ENCODE data around the gene P4HA1. TPM values are rescaled to one million over a fixed set of nuclear protein-coding genes. Genes with fewer than 3 reads are reported as not detected.

P4HA1 gene
- total and polyA plus RNA-seq, 2 donors (not counting 3 experiments of a cell fraction or from before 2014, with no cell fraction given), result 14.3 to 29.1 TPM

DNA sequence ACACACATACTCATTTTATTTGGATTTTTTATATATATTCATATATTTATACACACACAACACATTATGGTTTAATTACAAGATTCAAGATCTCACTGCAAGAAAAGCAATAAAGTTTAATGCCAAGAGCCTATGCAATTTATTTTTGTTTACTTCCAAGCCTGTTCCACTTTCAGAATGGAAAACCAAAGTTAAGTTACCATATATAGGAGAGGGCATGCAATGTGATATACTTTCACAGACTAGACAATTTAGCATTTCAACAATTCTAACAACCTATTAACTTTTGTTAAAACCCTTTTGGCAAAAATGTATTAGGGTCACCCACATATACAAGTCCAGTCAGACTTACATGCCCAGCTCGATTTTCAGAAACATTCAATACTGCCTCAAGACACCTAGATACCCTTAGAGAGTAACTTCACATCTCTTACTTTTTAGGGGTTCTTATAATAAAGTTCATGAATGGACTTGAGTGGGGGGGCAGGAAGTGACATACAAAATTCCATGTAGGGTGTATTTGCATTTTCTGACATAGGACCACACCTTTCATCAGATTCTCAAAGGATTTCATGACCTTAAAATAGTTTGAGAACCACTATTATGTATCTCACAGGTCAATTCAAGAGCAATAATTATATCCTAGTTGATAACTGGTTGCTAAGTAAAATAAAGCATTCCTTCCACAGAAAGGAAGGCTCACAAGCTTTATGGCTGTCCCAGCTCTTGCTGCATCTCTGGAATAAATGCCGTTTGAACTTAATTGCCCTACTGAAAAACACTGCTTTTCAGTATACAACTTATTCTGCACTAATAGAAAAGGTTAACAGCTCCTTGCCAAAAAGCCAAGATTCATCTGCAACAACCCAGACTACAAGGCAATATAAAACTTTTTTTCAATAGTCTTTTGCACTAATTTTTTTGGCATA, 2.5 kb downstream of the P4HA1 start:
- Histone ChIP-seq H3K4me2 (ENCODE audit: insufficient read depth, low read length) (peak overlapping the region; percentile 99), H3K9ac (replicated peaks; ENCODE audit: extremely low read depth, insufficient read depth, low read length) (peak overlapping the region; percentile 94), H3K4me3 (replicated peaks in 1 of 3; ENCODE audit: insufficient read depth in 1 of 3, low read depth in 1 of 3, low read length in 3 of 3) (peak overlapping the region in 1 of 3 experiments; percentile 99), H3K27me3 (ENCODE audit: control insufficient read depth in 2 of 2, insufficient read depth in 2 of 2, low read length in 2 of 2) (no peaks in the 10 kb centered on the region), H3K4me1 (ENCODE audit: control insufficient read depth, extremely low read depth, insufficient read depth, low read length) (peaks cover 17% of the 10 kb centered on the region), H3K9me1 (replicated peaks; ENCODE audit: control insufficient read depth, extremely low read depth, insufficient read depth, low read length) (no peaks in the 10 kb centered on the region), H4K20me1 (replicated peaks; ENCODE audit: control insufficient read depth, extremely low read depth, insufficient read depth, low read length) (no peaks in the 10 kb centered on the region), H3K27ac (ENCODE audit: insufficient read depth, low read depth, low read length) (peak overlapping the region; percentile 73), H3K79me2 (ENCODE audit: control insufficient read depth, insufficient read depth, low read length) (peaks cover 33% of the 10 kb centered on the region), H2AFZ (ENCODE audit: low read depth, low read length) (no peak overlapping the region), H3K36me3 (ENCODE audit: control insufficient read depth in 2 of 2, extremely low read depth in 1 of 2, insufficient read depth in 2 of 2, low read length in 2 of 2) (no peaks in the 10 kb centered on the region), H3K9me3 (replicated peaks; ENCODE audit: control insufficient read depth, insufficient read depth, low read length) (no peaks in the 10 kb centered on the region)
- dilution Hi-C loops (cut with MboI; ENCODE audit: extremely low pct_ligation_motif_present, low sequenced_read_pairs) (no loop called here), intact Hi-C loops (cut with micrococcal nuclease) (no loop called here)
- POLR2A ChIA-PET, result interaction anchor here (2.2 kb wide), 1 partner anchor 17 kb away, joined by 13 read pairs; no protein-coding TSS in a partner anchor
- TF ChIP-seq MYC (IDR thresholded peaks at IDR 0.05; ENCODE audit: low read depth, low read length) (no peak), POLR2A (IDR thresholded peaks at IDR 0.05; ENCODE audit: low read depth, low read length) (no peak), POLR2AphosphoS5 (IDR thresholded peaks at IDR 0.05; ENCODE audit: insufficient read depth, low read depth, low read length) (no peak), MAX (IDR thresholded peaks at IDR 0.05; ENCODE audit: insufficient read depth, insufficient read length) (no peak)
- FAIRE-seq (no peak), DNase-seq (ENCODE audit: low read depth, low spot score) (peak; percentile 21)
- no TSS peak for BruUV-seq (replicated peaks)
- CTCF ChIA-PET, result interaction anchor here (1.5 to 4.4 kb wide), 7 partner anchors 10 to 77 kb away, joined by 3 to 27 read pairs (median 10); partner anchors contain the start of gene NUDT13

DNA sequence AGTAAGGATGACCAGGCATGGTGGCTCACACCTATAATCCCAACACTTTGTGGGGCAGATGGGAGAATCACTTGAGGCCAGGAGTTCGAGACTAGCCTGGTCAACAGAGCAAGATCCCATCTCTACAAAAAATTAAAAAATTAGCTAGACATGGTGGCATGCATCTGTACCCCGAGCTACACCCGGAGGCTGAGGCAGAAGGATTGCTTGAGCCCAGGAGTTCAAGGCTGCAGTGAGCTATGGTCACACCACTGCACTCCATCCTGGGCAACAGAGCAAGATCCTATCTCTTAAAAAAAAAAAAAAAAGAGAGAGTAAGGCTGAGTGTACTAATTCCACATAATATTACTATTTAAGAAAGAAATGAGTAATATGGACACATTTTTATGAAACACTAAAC, 3.8 kb downstream of the P4HA1 start:
- CTCF ChIA-PET, result interaction anchor here (4.4 kb wide), 1 partner anchor 32 kb away, joined by 27 read pairs; no protein-coding TSS in a partner anchor
- DNase-seq (ENCODE audit: low read depth, low spot score), result no peak
- no peaks in the 10 kb centered on the region for H3K36me3 ChIP-seq (ENCODE audit: control insufficient read depth in 2 of 2, extremely low read depth in 1 of 2, insufficient read depth in 2 of 2, low read length in 2 of 2)
- H3K4me1 ChIP-seq (ENCODE audit: control insufficient read depth, extremely low read depth, insufficient read depth, low read length), result peaks cover 17% of the 10 kb centered on the region
- no peak overlapping the region for H3K4me3 ChIP-seq (replicated peaks in 1 of 3; ENCODE audit: insufficient read depth in 1 of 3, low read depth in 1 of 3, low read length in 3 of 3)
- TF ChIP-seq GATA2 (IDR thresholded peaks at IDR 0.05; ENCODE audit: insufficient read depth, insufficient read length, low read depth, low read length) (no peak), EZH2 (IDR thresholded peaks at IDR 0.05; ENCODE audit: borderline replicate concordance, low read depth, low read length, severe bottlenecking) (no peak), POLR2A (IDR thresholded peaks at IDR 0.05; ENCODE audit: low read depth, low read length) (no peak), MAX (IDR thresholded peaks at IDR 0.05; ENCODE audit: insufficient read depth, insufficient read length) (no peak)
- POLR2A ChIA-PET, result no interaction called here
- no peaks in the 10 kb centered on the region for H4K20me1 ChIP-seq (replicated peaks; ENCODE audit: control insufficient read depth, extremely low read depth, insufficient read depth, low read length)
- no peak overlapping the region for H3K4me2 ChIP-seq (ENCODE audit: insufficient read depth, low read length)
- no peak overlapping the region for H3K9ac ChIP-seq (replicated peaks; ENCODE audit: extremely low read depth, insufficient read depth, low read length)
- BruUV-seq (replicated peaks), result no TSS peak
- no peak for FAIRE-seq
- peaks cover 38% of the 10 kb centered on the region for H3K79me2 ChIP-seq (ENCODE audit: control insufficient read depth, insufficient read depth, low read length)
- intact Hi-C loops (cut with micrococcal nuclease), result no loop called here
- H3K9me1 ChIP-seq (replicated peaks; ENCODE audit: control insufficient read depth, extremely low read depth, insufficient read depth, low read length), result no peaks in the 10 kb centered on the region
- no peaks in the 10 kb centered on the region for H3K9me3 ChIP-seq (replicated peaks; ENCODE audit: control insufficient read depth, insufficient read depth, low read length)
- no peaks in the 10 kb centered on the region for H3K27me3 ChIP-seq (ENCODE audit: control insufficient read depth in 2 of 2, insufficient read depth in 2 of 2, low read length in 2 of 2)
- H3K27ac ChIP-seq (ENCODE audit: insufficient read depth, low read depth, low read length), result no peak overlapping the region
- no peak overlapping the region for H2AFZ ChIP-seq (ENCODE audit: low read depth, low read length)
- dilution Hi-C loops (cut with MboI; ENCODE audit: extremely low pct_ligation_motif_present, low sequenced_read_pairs), result no loop called here

Data from endothelial cell of umbilical vein (primary cell).